Rectal smooth muscle tissue (tissue), 1 donor: ENCODE data around the gene XIRP1.

ENCODE experiments used
- H3K27ac ChIP-seq: one replicate; pipeline ENCODE4 v1.7.0; 2013; ENCODE audit warnings: low read depth, low read length, inconsistent platforms
- H3K27me3 ChIP-seq: one replicate; pipeline ENCODE4 v1.7.0; 2013; ENCODE audit warnings: low read length; ENCODE audit not compliant: control insufficient read depth, insufficient read depth
- H3K36me3 ChIP-seq: one replicate; pipeline ENCODE4 v1.7.0; 2013; ENCODE audit warnings: low read length; ENCODE audit not compliant: control insufficient read depth, insufficient read depth
- H3K4me1 ChIP-seq: one replicate; pipeline ENCODE4 v1.7.0; 2013; ENCODE audit warnings: low read length; ENCODE audit not compliant: control insufficient read depth, insufficient read depth
- H3K4me3 ChIP-seq: one replicate; pipeline ENCODE4 v1.7.0; 2013; ENCODE audit warnings: low read length
- H3K9ac ChIP-seq: one replicate; pipeline ENCODE4 v1.7.0; 2013; ENCODE audit warnings: low read length

XIRP1 gene

GRCh38 chr3:39168156-39168780 is 24.1 kb downstream of the XIRP1 start:
- Histone ChIP-seq H3K4me3 (no peak overlapping the region), H3K27ac (no peak overlapping the region), H3K27me3 (no peaks in the 10 kb centered on the region), H3K4me1 (no peaks in the 10 kb centered on the region), H3K9ac (no peak overlapping the region), H3K36me3 (no peaks in the 10 kb centered on the region)

- H3K4me3 ChIP-seq, result no peak overlapping the region
- H3K36me3 ChIP-seq, result no peaks in the 10 kb centered on the region
- no peaks in the 10 kb centered on the region for H3K4me1 ChIP-seq
- H3K27me3 ChIP-seq, result no peaks in the 10 kb centered on the region
- no peak overlapping the region for H3K9ac ChIP-seq
- no peak overlapping the region for H3K27ac ChIP-seq
These were observed 25.4 kb downstream of the XIRP1 start for GRCh38 chr3:39166932-39167532.

GRCh38 chr3:39166134-39166710 is 26.2 kb downstream of the XIRP1 start:
- Histone ChIP-seq H3K4me3 (no peak overlapping the region), H3K27me3 (no peaks in the 10 kb centered on the region), H3K36me3 (no peaks in the 10 kb centered on the region), H3K27ac (no peak overlapping the region), H3K4me1 (no peaks in the 10 kb centered on the region), H3K9ac (no peak overlapping the region)

GRCh38 chr3:39165518-39165917 is 26.9 kb downstream of the XIRP1 start:
- no peak overlapping the region for H3K4me3 ChIP-seq
- H3K27ac ChIP-seq, result no peak overlapping the region
- H3K4me1 ChIP-seq, result no peaks in the 10 kb centered on the region
- H3K36me3 ChIP-seq, result no peaks in the 10 kb centered on the region
- H3K9ac ChIP-seq, result no peak overlapping the region
- no peaks in the 10 kb centered on the region for H3K27me3 ChIP-seq

GRCh38 chr3:39164414-39164813 is 28.0 kb downstream of the XIRP1 start:
- Histone ChIP-seq H3K27ac (no peak overlapping the region), H3K9ac (no peak overlapping the region), H3K4me1 (no peaks in the 10 kb centered on the region), H3K36me3 (no peaks in the 10 kb centered on the region), H3K27me3 (no peaks in the 10 kb centered on the region), H3K4me3 (no peak overlapping the region)

GRCh38 chr3:39158148-39158715 is 34.2 kb downstream of the XIRP1 start:
- Histone ChIP-seq H3K4me3 (no peak overlapping the region), H3K27me3 (no peaks in the 10 kb centered on the region), H3K27ac (no peak overlapping the region), H3K9ac (no peak overlapping the region), H3K36me3 (no peaks in the 10 kb centered on the region), H3K4me1 (peaks cover 3% of the 10 kb centered on the region)

GRCh38 chr3:39157359-39157758 is 35.0 kb downstream of the XIRP1 start:
- Histone ChIP-seq H3K4me3 (no peak overlapping the region), H3K36me3 (no peaks in the 10 kb centered on the region), H3K27me3 (no peaks in the 10 kb centered on the region), H3K4me1 (peaks cover 6% of the 10 kb centered on the region), H3K27ac (no peak overlapping the region), H3K9ac (no peak overlapping the region)

GRCh38 chr3:39156421-39156820 is 36.0 kb downstream of the XIRP1 start:
- H3K36me3 ChIP-seq, result no peaks in the 10 kb centered on the region
- H3K9ac ChIP-seq, result no peak overlapping the region
- peaks cover 14% of the 10 kb centered on the region for H3K4me1 ChIP-seq
- no peaks in the 10 kb centered on the region for H3K27me3 ChIP-seq
- H3K4me3 ChIP-seq, result no peak overlapping the region
- no peak overlapping the region for H3K27ac ChIP-seq

- Histone ChIP-seq H3K9ac (no peak overlapping the region), H3K36me3 (no peaks in the 10 kb centered on the region), H3K27me3 (no peaks in the 10 kb centered on the region), H3K4me1 (peaks cover 34% of the 10 kb centered on the region), H3K27ac (peak overlapping the region; percentile 89), H3K4me3 (peak overlapping the region; percentile 63)
These were observed 37.9 kb downstream of the XIRP1 start for GRCh38 chr3:39154280-39155021.

GRCh38 chr3:39153977-39154279 is 38.5 kb downstream of the XIRP1 start:
- Histone ChIP-seq H3K4me3 (peak overlapping the region; percentile 63), H3K9ac (no peak overlapping the region), H3K36me3 (no peaks in the 10 kb centered on the region), H3K4me1 (peaks cover 39% of the 10 kb centered on the region), H3K27ac (peak overlapping the region; percentile 89), H3K27me3 (no peaks in the 10 kb centered on the region)

- H3K9ac ChIP-seq, result peak overlapping the region; percentile 25
- H3K4me1 ChIP-seq, result peaks cover 65% of the 10 kb centered on the region
- peak overlapping the region; percentile 96 for H3K27ac ChIP-seq
- no peaks in the 10 kb centered on the region for H3K27me3 ChIP-seq
- peak overlapping the region; percentile 96 for H3K4me3 ChIP-seq
- no peaks in the 10 kb centered on the region for H3K36me3 ChIP-seq
These were observed 41.4 kb downstream of the XIRP1 start for GRCh38 chr3:39150803-39151631.
